SK-N-SH (cell line): Measurements from ENCODE around the gene CFAP58. TPM values are rescaled to one million over a fixed set of nuclear protein-coding genes. Genes with fewer than 3 reads are reported as not detected.

ENCODE experiments used
- CTCF ChIA-PET: fragments of 300-600, 350-600 bp; formaldehyde crosslinking; extraction: SDS; loops from one replicate; lab custom pipeline; 2021; lab: Yijun Ruan, JAX
- POLR2A ChIA-PET: fragments of 350-600 bp; sonication (Branson Sonifier 250); formaldehyde crosslinking; extraction: SDS; loops from one replicate; lab custom pipeline; 2020; ENCODE audit warnings: antibody characterized with exemption, inconsistent platforms; lab: Yijun Ruan, JAX
- DNase-seq: peaks from one replicate; pipeline ENCODE4 v3.0.0; 2012
- H2AFZ ChIP-seq: fragments of 200-600 bp; sonication (generic); 2 replicates; pipeline ENCODE4 v1.8.1; 2016; ENCODE audit warnings: antibody characterized with exemption, mild to moderate bottlenecking, low read depth
- H3F3A ChIP-seq: fragments of 200-600 bp; sonication (generic); replicated peaks from 2 replicates; pipeline ENCODE3; 2016; ENCODE audit warnings: antibody characterized with exemption, mild to moderate bottlenecking; ENCODE audit not compliant: insufficient read depth
- H3K27ac ChIP-seq, 2 experiments: fragments of 200-500 bp in 1 of 2; fragments of 200-600 bp in 1 of 2; sonication (Bioruptor generic) in 1 of 2; sonication (generic), shearing (Covaris generic) in 1 of 2; 2 replicates each; pipeline versions ENCODE4 v1.5.1 to v1.6.1; 2014 to 2016; ENCODE audit warnings: low read depth in 2 of 2, inconsistent platforms in 1 of 2, low read length in 1 of 2, mild to moderate bottlenecking in 1 of 2, mixed read lengths in 1 of 2
- H3K27me3 ChIP-seq: fragments of 200-600 bp; sonication (generic), shearing (Covaris generic); 2 replicates; pipeline ENCODE4 v1.6.1; 2016; ENCODE audit warnings: mixed run types; ENCODE audit not compliant: insufficient read depth
- H3K36me3 ChIP-seq, 2 experiments: fragments of 200-500 bp in 1 of 2; fragments of 200-600 bp in 1 of 2; sonication (Bioruptor generic) in 1 of 2; sonication (generic) in 1 of 2; replicated peaks in 1 of 2; 2 replicates each; pipeline versions ENCODE3 to v1.5.1; 2014 to 2016; ENCODE audit warnings: low read length in 1 of 2, mild to moderate bottlenecking in 1 of 2; ENCODE audit not compliant: insufficient read depth in 2 of 2, control insufficient read depth in 1 of 2
- H3K4me1 ChIP-seq, 2 experiments: fragments of 200-500 bp in 1 of 2; fragments of 200-600 bp in 1 of 2; sonication (Bioruptor generic) in 1 of 2; sonication (generic), shearing (Covaris generic) in 1 of 2; 2 replicates each; pipeline versions ENCODE4 v1.5.1 to v1.6.1; 2014 to 2016; ENCODE audit warnings: low read depth in 1 of 2, low read length in 1 of 2, mixed run types in 1 of 2; ENCODE audit not compliant: insufficient read depth in 2 of 2, control insufficient read depth in 1 of 2
- H3K4me2 ChIP-seq: fragments of 200-600 bp; sonication (generic), shearing (Covaris generic); 2 replicates; pipeline ENCODE4 v1.6.1; 2017; ENCODE audit warnings: mixed run types
- H3K4me3 ChIP-seq, 2 experiments: fragments of 200-500 bp in 1 of 2; fragments of 200-600 bp in 1 of 2; sonication (Bioruptor generic) in 1 of 2; sonication (generic), shearing (Covaris generic) in 1 of 2; 2 replicates each; pipeline versions ENCODE4 v1.5.1 to v1.8.1; 2014 to 2016; ENCODE audit warnings: low read depth in 2 of 2, inconsistent platforms in 1 of 2, low read length in 1 of 2, mild to moderate bottlenecking in 1 of 2, mixed read lengths in 1 of 2, moderate library complexity in 1 of 2
- H3K79me2 ChIP-seq: fragments of 200-600 bp; sonication (generic); 2 replicates; pipeline ENCODE4 v1.8.1; 2017; ENCODE audit warnings: mild to moderate bottlenecking; ENCODE audit not compliant: insufficient read depth
- H3K9ac ChIP-seq: fragments of 200-600 bp; sonication (generic); 2 replicates; pipeline ENCODE4 v1.6.1; 2017; ENCODE audit warnings: mixed run types
- H3K9me2 ChIP-seq: fragments of 200-600 bp; sonication (generic); 2 replicates; pipeline ENCODE4 v1.6.1; 2017; ENCODE audit warnings: mixed run types
- H3K9me3 ChIP-seq: fragments of 200-600 bp; sonication (generic); 2 replicates; pipeline ENCODE4 v1.6.1; 2017; ENCODE audit warnings: mixed run types, mild to moderate bottlenecking, moderate library complexity
- H4K20me1 ChIP-seq: fragments of 200-600 bp; sonication (generic); 2 replicates; pipeline ENCODE4 v1.6.1; 2017; ENCODE audit warnings: mild to moderate bottlenecking, mixed run types; ENCODE audit not compliant: insufficient read depth
- CHD2 ChIP-seq: fragments of 150-350 bp; IDR thresholded peaks from 2 replicates; pipeline ENCODE4 v1.6.1; 2018; ENCODE audit warnings: low read length; ENCODE audit not compliant: partially characterized antibody
- EP300 ChIP-seq, 2 experiments: IDR thresholded peaks; 2 replicates each; pipeline versions ENCODE4 v1.4.0 to v1.6.1; 2012; ENCODE audit warnings: borderline replicate concordance in 1 of 2, low read depth in 1 of 2, low read length in 1 of 2
- FOSL2 ChIP-seq: IDR thresholded peaks from 2 replicates; pipeline ENCODE4 v1.4.0; 2012; ENCODE audit warnings: low read depth, mild to moderate bottlenecking, moderate library complexity, borderline replicate concordance
- NFIC ChIP-seq: IDR thresholded peaks from 2 replicates; pipeline ENCODE4 v1.4.0; 2012; ENCODE audit warnings: borderline replicate concordance
- NRF1 ChIP-seq: IDR thresholded peaks from 2 replicates; pipeline ENCODE4 v1.6.1; 2012; ENCODE audit warnings: low read depth, mild to moderate bottlenecking, low read length
- RCOR1 ChIP-seq: fragments of 150-350 bp; IDR thresholded peaks from 2 replicates; pipeline ENCODE4 v1.6.1; 2017; ENCODE audit warnings: antibody characterized with exemption, low read length
- RFX5 ChIP-seq: IDR thresholded peaks from 2 replicates; pipeline ENCODE4 v1.6.1; 2012; ENCODE audit warnings: mild to moderate bottlenecking, improper control_type of control experiment, low read length
- SMC3 ChIP-seq: IDR thresholded peaks from 2 replicates; pipeline ENCODE4 v1.6.1; 2012; ENCODE audit warnings: low read depth, low read length, improper control_type of control experiment
- TAF1 ChIP-seq: IDR thresholded peaks from 2 replicates; pipeline ENCODE4 v1.6.1; 2012; ENCODE audit warnings: low read depth, mild to moderate bottlenecking, low read length, moderate library complexity, borderline replicate concordance
- WGBS: methylation state at CpG from one replicate; pipeline ENCODE4 v1.1.6; 2017; ENCODE audit warnings: low lambda C conversion rate; 5-methylcytosine and 5-hydroxymethylcytosine counted together
- polyA plus RNA-seq, 3 experiments: library from polyadenylated mRNA; depleted of rRNA; stranded (reverse); fragments of >200 nt; gene quantifications; 2 replicates each; pipeline ENCODE4 v1.2.3, GENCODE V29; 2012
- TF ChIP-seq, protein P1 (sequence below): IDR thresholded peaks from 2 replicates; pipeline ENCODE4 v1.4.0; 2012; ENCODE audit warnings: low read depth
- TF ChIP-seq, protein P2 (sequence below): IDR thresholded peaks from 2 replicates; pipeline ENCODE4 v1.6.1; 2012; ENCODE audit warnings: mild to moderate bottlenecking, low read depth, low read length, moderate library complexity
- TF ChIP-seq, protein P3 (sequence below): fragments of 150-350 bp; IDR thresholded peaks from 2 replicates; pipeline ENCODE4 v1.6.1; 2017; ENCODE audit warnings: antibody characterized with exemption, low read length, low read depth, borderline replicate concordance

Gene CFAP58
- polyA plus RNA-seq, 1 of the 3 experiments (the other 2 are of a cell fraction) = 0.38 TPM

DNA sequence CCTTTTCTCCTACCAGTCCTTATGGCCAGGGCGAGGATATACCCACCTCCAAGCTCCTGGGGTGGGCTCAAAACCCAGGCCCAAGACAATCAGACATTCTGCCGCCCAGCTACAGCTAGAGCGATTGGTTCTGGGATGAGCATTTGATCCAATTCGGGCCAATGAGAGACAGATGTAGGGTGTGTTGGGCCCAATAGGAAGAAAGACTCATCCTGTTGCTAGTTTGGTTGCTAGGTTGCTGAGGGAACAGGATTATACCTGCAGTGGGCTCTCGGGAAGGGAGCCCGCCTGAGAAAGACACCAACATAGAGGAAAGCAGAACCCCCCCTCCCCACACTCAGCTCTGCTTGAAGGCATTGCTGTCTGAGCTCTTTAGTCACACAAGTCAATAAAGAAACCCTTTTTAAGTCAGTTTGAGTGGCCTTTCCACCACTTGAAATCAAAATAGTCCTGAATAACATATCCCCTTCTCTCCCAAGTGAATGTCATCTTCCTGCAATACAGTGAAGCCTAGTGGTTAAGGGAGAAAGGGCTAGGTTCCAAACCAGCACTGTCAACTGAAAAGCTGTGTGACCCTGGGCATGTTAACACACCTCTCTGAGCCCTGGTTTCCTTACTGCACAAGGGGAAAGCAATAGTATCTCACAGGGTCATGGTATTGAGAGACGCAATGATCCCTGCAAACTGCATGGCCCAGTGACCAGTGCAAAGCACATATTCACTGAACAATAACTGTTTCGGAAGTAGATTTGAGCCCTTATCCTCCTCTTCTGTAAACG is 37.1 kb upstream of the CFAP58 start:
- H3K9me2 ChIP-seq = no peaks in the 10 kb centered on the region
- no peaks in the 10 kb centered on the region for H3K27me3 ChIP-seq
- no peak overlapping the region for H2AFZ ChIP-seq
- peaks cover 98% of the 10 kb centered on the region for H3K79me2 ChIP-seq
- no peak overlapping the region for H3K9ac ChIP-seq
- ChIA-PET POLR2A (no interaction called here), CTCF (interaction anchor here (0.9 to 3.5 kb wide), 5 partner anchors 9 to 42 kb away, joined by 3 to 16 read pairs (median 3); no protein-coding TSS in a partner anchor)
- peak overlapping the region in 1 of 2 experiments; percentile 21; a peak in 1 of 4 replicates for H3K27ac ChIP-seq
- 99% methylated on average over 9 of the region's 9 CpGs for WGBS
- no peak overlapping the region for H3K4me3 ChIP-seq
- no peak for TF ChIP-seq NFIC
- TF ChIP-seq RFX5 = peak; percentile 70; the same call in 1 of the 2 replicates
- no peak for TF ChIP-seq SMC3
- peak overlapping the region; percentile 13; the same call in 1 of the 2 replicates for H3K4me2 ChIP-seq
- H3K36me3 ChIP-seq = peaks cover 26 to 37% of the 10 kb centered on the region in 2 experiments
- H4K20me1 ChIP-seq = peaks cover 59% of the 10 kb centered on the region
- DNase-seq = no peak
- peaks cover 2% of the 10 kb centered on the region for H3F3A ChIP-seq
- peaks cover 6 to 24% of the 10 kb centered on the region in 2 experiments; a peak in 2 of 4 replicates for H3K4me1 ChIP-seq
- no peaks in the 10 kb centered on the region for H3K9me3 ChIP-seq

DNA sequence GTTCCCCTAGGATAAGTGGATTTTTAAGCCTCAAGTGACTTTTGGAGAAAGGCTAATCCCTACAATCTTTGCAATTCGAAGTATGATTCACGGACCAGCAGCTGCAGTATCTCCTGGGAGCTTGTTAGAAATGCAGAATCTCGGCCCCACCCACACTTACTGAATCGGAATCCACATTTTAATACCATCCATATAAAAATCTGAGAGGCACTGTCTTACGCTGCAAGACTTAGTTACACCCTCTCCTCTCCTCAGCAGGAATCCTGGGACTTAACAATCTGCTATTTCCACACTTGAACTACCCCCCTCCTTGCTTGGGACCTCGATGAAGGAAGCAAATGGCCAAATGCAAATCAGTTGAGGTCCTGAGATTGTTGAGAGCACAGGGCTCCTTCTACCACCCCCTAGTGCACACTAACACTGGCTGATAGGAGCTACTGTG is 36.3 kb upstream of the CFAP58 start:
- ChIA-PET POLR2A (no interaction called here), CTCF (interaction anchor here (0.7 to 3.5 kb wide), 5 partner anchors 11 to 356 kb away, joined by 3 to 16 read pairs (median 4); no protein-coding TSS in a partner anchor)
- no peak overlapping the region for H3K9ac ChIP-seq
- H3K9me3 ChIP-seq = no peaks in the 10 kb centered on the region
- no peak overlapping the region for H2AFZ ChIP-seq
- peak overlapping the region in 1 of 2 experiments; percentile 21; a peak in 1 of 4 replicates for H3K27ac ChIP-seq
- no peak for DNase-seq
- H3F3A ChIP-seq = no peaks in the 10 kb centered on the region
- peaks cover 23 to 35% of the 10 kb centered on the region in 2 experiments for H3K36me3 ChIP-seq
- peaks cover 13 to 32% of the 10 kb centered on the region in 2 experiments; a peak in 2 of 4 replicates for H3K4me1 ChIP-seq
- H3K79me2 ChIP-seq = peaks cover 98% of the 10 kb centered on the region
- H3K9me2 ChIP-seq = no peaks in the 10 kb centered on the region
- H3K4me2 ChIP-seq = peak overlapping the region; percentile 13; the same call in 1 of the 2 replicates
- no peak overlapping the region for H3K4me3 ChIP-seq
- H3K27me3 ChIP-seq = no peaks in the 10 kb centered on the region
- TF ChIP-seq EP300 (IDR thresholded peaks at IDR 0.05; ENCODE audit: borderline replicate concordance in 1 of 2, low read depth in 1 of 2, low read length in 1 of 2) = no peak
- TF ChIP-seq, protein P1, sequence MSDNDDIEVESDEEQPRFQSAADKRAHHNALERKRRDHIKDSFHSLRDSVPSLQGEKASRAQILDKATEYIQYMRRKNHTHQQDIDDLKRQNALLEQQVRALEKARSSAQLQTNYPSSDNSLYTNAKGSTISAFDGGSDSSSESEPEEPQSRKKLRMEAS = no peak
- 74% methylated on average over 6 of the region's 6 CpGs for WGBS
- H4K20me1 ChIP-seq = peaks cover 67% of the 10 kb centered on the region

DNA sequence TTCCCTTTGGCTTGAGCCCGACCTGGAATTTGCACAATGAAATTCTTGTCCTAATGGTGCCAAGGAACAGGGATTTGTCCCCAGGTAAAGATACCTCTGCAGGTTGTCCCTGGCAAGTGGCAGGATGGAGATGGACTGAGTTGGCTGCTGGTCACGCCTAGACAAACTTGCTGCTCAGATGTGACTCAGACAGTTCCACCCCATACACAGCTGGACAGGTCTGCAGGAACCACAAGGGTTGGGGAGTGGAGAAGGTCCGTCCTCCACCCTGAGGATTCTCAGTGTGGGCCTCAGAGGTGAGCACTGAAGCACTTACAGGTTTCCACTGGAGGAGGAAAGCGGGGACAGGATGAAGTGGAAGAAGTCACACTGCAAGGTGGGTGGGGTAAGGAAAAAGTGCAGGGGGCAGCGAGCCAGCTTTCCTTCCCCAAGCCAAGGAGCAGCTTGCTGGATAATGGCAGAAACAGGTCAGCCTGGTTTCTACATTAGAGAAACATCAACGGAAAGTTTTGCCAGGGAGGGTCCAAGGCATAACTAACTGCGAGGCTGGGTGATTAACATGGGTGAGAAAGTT is 35.8 kb upstream of the CFAP58 start:
- H3F3A ChIP-seq = no peaks in the 10 kb centered on the region
- DNase-seq = no peak
- no peaks in the 10 kb centered on the region for H3K9me3 ChIP-seq
- no peak overlapping the region for H3K4me3 ChIP-seq
- TF ChIP-seq, protein P2, sequence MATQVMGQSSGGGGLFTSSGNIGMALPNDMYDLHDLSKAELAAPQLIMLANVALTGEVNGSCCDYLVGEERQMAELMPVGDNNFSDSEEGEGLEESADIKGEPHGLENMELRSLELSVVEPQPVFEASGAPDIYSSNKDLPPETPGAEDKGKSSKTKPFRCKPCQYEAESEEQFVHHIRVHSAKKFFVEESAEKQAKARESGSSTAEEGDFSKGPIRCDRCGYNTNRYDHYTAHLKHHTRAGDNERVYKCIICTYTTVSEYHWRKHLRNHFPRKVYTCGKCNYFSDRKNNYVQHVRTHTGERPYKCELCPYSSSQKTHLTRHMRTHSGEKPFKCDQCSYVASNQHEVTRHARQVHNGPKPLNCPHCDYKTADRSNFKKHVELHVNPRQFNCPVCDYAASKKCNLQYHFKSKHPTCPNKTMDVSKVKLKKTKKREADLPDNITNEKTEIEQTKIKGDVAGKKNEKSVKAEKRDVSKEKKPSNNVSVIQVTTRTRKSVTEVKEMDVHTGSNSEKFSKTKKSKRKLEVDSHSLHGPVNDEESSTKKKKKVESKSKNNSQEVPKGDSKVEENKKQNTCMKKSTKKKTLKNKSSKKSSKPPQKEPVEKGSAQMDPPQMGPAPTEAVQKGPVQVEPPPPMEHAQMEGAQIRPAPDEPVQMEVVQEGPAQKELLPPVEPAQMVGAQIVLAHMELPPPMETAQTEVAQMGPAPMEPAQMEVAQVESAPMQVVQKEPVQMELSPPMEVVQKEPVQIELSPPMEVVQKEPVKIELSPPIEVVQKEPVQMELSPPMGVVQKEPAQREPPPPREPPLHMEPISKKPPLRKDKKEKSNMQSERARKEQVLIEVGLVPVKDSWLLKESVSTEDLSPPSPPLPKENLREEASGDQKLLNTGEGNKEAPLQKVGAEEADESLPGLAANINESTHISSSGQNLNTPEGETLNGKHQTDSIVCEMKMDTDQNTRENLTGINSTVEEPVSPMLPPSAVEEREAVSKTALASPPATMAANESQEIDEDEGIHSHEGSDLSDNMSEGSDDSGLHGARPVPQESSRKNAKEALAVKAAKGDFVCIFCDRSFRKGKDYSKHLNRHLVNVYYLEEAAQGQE = no peak
- TF ChIP-seq RCOR1 = no peak
- TF ChIP-seq NRF1 = no peak
- TF ChIP-seq, protein P3, sequence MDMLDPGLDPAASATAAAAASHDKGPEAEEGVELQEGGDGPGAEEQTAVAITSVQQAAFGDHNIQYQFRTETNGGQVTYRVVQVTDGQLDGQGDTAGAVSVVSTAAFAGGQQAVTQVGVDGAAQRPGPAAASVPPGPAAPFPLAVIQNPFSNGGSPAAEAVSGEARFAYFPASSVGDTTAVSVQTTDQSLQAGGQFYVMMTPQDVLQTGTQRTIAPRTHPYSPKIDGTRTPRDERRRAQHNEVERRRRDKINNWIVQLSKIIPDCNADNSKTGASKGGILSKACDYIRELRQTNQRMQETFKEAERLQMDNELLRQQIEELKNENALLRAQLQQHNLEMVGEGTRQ = no peak
- no peak for TF ChIP-seq EP300 (IDR thresholded peaks at IDR 0.05; ENCODE audit: borderline replicate concordance in 1 of 2, low read depth in 1 of 2, low read length in 1 of 2)
- no peak for TF ChIP-seq TAF1
- no peak for TF ChIP-seq NFIC
- no peak for TF ChIP-seq CHD2
- TF ChIP-seq FOSL2 = no peak
- TF ChIP-seq, all 33 proteins: peak for 0
- POLR2A ChIA-PET = no interaction called here
- Histone ChIP-seq H3K4me1 (peaks cover 18 to 37% of the 10 kb centered on the region in 2 experiments; a peak in 2 of 4 replicates), H3K27ac (0 out of 4 replicates have a peak overlapping the region, but pooled peaks of 1 of the 2 experiments have one; percentile 21), H2AFZ (no peak overlapping the region), H3K9me2 (no peaks in the 10 kb centered on the region), H4K20me1 (peaks cover 68% of the 10 kb centered on the region), H3K79me2 (peaks cover 99% of the 10 kb centered on the region), H3K9ac (no peak overlapping the region), H3K27me3 (no peaks in the 10 kb centered on the region), H3K4me2 (peak overlapping the region; percentile 13; the same call in 1 of the 2 replicates), H3K36me3 (peaks cover 23 to 30% of the 10 kb centered on the region in 2 experiments)
- CTCF ChIA-PET = interaction anchor here (0.7 to 3.5 kb wide), 6 partner anchors 12 to 357 kb away, joined by 3 to 16 read pairs (median 4); partner anchors contain the start of gene CFAP58
- 94% methylated on average over 7 of the region's 7 CpGs for WGBS
